Kidney (tissue), 14 donors: Measurements from ENCODE around the gene PLEKHA6. TPM values are rescaled to one million over a fixed set of nuclear protein-coding genes. Genes with fewer than 3 reads are reported as not detected.

Experiments
- DNase-seq, 5 donors: peaks; one replicate each; pipeline ENCODE4 v3.0.0-alpha.2; 2013 to 2020
- FAIRE-seq: peaks from 2 replicates; lab custom pipeline; 2012; peaks lifted over from hg19 to GRCh38; lab: Jason Lieb, UNC
- H3K27ac ChIP-seq, 2 donors: one replicate each; pipeline ENCODE4 v1.7.0; 2013; ENCODE audit warnings: low read depth in 2 of 2, low read length in 2 of 2, inconsistent platforms in 1 of 2
- H3K27me3 ChIP-seq: one replicate; pipeline ENCODE4 v1.7.1; 2013; ENCODE audit warnings: low read length, inconsistent platforms; ENCODE audit not compliant: control insufficient read depth, insufficient read depth
- H3K36me3 ChIP-seq, 3 donors: one replicate each; pipeline versions ENCODE4 v1.7.0 to v1.7.1; 2013; ENCODE audit warnings: low read length in 3 of 3, control low read depth in 1 of 3, inconsistent platforms in 1 of 3; ENCODE audit not compliant: insufficient read depth in 3 of 3, control insufficient read depth in 2 of 3
- H3K4me1 ChIP-seq, 3 donors: one replicate each; pipeline versions ENCODE4 v1.7.0 to v1.7.1; 2013; ENCODE audit warnings: low read length in 3 of 3, inconsistent platforms in 1 of 3, low read depth in 1 of 3; ENCODE audit not compliant: control insufficient read depth in 2 of 3, insufficient read depth in 2 of 3
- H3K4me3 ChIP-seq, 3 donors: one replicate each; pipeline versions ENCODE4 v1.7.0 to v1.8.1; 2013; ENCODE audit warnings: low read length in 3 of 3, control low read depth in 1 of 3, inconsistent platforms in 1 of 3
- H3K9ac ChIP-seq, 3 donors: one replicate each; pipeline versions ENCODE4 v1.7.0 to v1.7.1; 2013; ENCODE audit warnings: low read length in 3 of 3, control low read depth in 1 of 3, inconsistent platforms in 1 of 3
- H3K9me3 ChIP-seq, 3 donors: one replicate each; pipeline versions ENCODE4 v1.7.0 to v1.7.1; 2013; ENCODE audit warnings: low read length in 3 of 3, control low read depth in 1 of 3, inconsistent platforms in 1 of 3; ENCODE audit not compliant: control insufficient read depth in 2 of 3, insufficient read depth in 1 of 3
- intact Hi-C: fragments of 100-400 bp; cut with DNase I; formaldehyde crosslinking; loops from one replicate; pipeline ENCODE4 v1.11.1; 2022
- polyA plus RNA-seq: library from polyadenylated mRNA; stranded (reverse); fragments of 350-450 nt; fragmentation: Illumina TruSeq; extraction: RNeasy Lipid Tissue Mini Kit (QIAGEN cat#74804); gene quantifications from one replicate; pipeline ENCODE4 v1.2.3, GENCODE V29; 2014; ENCODE audit warnings: low read depth, low replicate concordance; ENCODE audit not compliant: insufficient read depth
- total RNA-seq: library from RNA; stranded (reverse); fragmentation: NEBNext Ultra II Directional; extraction: Animal tissue kit (Norgen Biotek cat#: 25700); gene quantifications from one replicate; pipeline ENCODE4 v1.2.1, GENCODE V29; 2021
- TF ChIP-seq, protein P1 (sequence below): IDR thresholded peaks from 3 replicates; pipeline ENCODE4 v1.5.1; 2012; ENCODE audit warnings: mild to moderate bottlenecking, moderate library complexity, borderline replicate concordance; ENCODE audit not compliant: insufficient read depth; ENCODE audit errors: extremely low read depth
- donor health status: control.
- donor health status: control.
- donor health status: control.
- donor health status: control.
- donor health status: control.
- donor health status: DM: yes; HTN: yes; CAD: no.
- donor health status: Normal renal cell carcinoma (clear cell type).

The PLEKHA6 gene
- total and polyA plus RNA-seq, 2 donors from 2014 or later, result 17.5 to 65.1 TPM

DNA sequence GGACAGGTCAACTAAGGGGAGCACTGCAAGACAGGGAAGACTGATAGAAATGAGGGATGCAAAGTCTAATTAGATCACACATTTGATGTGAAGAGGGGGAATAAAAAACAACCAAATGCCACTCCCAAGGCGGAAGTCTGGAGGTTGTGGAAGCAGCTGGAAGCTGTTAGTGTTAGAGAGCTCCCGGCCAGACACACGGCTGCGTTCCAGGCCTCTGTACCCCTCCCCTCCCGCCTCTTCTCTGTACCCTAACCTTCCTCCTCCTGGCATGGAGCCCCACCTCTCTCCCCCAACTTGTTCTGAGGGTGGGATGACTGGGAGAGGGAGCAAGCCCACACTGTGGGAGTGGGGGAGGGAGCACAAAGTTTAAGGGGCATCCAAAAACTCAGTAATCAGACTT, 67.0 kb downstream of the PLEKHA6 start:
- Histone ChIP-seq H3K9ac (no peak overlapping the region), H3K4me3 (no peak overlapping the region), H3K4me1 (peaks cover 4 to 28% (median 22%) of the 10 kb centered on the region in 3 donors), H3K9me3 (no peaks in the 10 kb centered on the region), H3K36me3 (no peaks in the 10 kb centered on the region), H3K27ac (no peak overlapping the region), H3K27me3 (no peaks in the 10 kb centered on the region)
- no peak for FAIRE-seq
- intact Hi-C loops, result no loop called here
- TF ChIP-seq, protein P1, sequence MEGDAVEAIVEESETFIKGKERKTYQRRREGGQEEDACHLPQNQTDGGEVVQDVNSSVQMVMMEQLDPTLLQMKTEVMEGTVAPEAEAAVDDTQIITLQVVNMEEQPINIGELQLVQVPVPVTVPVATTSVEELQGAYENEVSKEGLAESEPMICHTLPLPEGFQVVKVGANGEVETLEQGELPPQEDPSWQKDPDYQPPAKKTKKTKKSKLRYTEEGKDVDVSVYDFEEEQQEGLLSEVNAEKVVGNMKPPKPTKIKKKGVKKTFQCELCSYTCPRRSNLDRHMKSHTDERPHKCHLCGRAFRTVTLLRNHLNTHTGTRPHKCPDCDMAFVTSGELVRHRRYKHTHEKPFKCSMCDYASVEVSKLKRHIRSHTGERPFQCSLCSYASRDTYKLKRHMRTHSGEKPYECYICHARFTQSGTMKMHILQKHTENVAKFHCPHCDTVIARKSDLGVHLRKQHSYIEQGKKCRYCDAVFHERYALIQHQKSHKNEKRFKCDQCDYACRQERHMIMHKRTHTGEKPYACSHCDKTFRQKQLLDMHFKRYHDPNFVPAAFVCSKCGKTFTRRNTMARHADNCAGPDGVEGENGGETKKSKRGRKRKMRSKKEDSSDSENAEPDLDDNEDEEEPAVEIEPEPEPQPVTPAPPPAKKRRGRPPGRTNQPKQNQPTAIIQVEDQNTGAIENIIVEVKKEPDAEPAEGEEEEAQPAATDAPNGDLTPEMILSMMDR, result no peak
- no peak for DNase-seq

DNA sequence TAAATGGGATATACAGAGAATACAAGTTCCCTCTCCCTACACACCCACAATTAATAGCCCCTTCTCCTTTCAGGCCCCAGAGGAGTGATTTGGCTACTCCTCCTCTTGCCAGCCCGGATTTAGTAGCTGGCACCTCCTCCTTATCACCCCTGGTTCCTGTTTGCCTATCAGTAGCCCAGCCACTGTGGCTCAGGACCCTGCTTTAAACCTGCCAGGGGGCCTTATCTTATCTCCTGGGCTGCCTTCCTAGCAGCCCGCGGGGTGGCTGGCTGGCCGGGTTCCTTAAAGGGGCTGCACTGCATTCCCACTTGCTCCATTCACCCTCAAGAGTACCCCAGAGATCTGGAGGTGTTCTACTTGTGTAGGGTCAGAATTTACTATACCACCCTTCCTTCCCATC, 70.4 kb downstream of the PLEKHA6 start:
- TF ChIP-seq, protein P1, result no peak
- no peak overlapping the region for H3K27ac ChIP-seq
- H3K36me3 ChIP-seq, result no peaks in the 10 kb centered on the region
- DNase-seq, result no peak
- H3K27me3 ChIP-seq, result no peaks in the 10 kb centered on the region
- H3K4me1 ChIP-seq, result peaks cover 14 to 38% (median 22%) of the 10 kb centered on the region in 3 donors
- no peak overlapping the region for H3K9ac ChIP-seq
- FAIRE-seq, result no peak
- H3K4me3 ChIP-seq, result no peak overlapping the region
- intact Hi-C loops, result no loop called here
- H3K9me3 ChIP-seq, result no peaks in the 10 kb centered on the region

DNA sequence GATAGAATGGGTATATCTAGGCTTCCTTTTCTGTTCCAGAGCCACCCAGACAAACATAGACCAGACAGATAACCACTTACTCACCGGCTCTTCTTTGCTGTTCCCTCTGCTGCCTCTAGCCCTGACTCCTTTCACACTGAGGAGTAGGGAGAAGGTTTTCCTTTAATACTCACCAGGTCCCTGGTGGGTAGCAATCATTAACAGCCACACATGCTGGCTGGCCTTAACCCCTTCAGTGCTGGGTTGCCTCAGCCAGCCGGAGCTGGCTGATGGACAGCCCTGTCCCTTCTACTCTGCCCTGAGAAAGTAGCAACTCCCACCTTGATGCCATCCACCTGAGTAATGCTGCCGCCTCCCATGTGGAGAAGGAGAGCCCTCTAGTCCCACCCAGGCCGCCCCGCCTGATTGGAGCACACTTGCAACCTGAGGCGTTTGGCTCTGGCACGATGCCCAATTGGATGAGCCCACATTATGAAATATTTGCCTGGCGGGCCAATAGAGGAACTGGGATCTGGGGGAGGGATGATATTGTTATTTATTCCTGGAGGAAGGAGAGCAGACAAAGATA, 71.6 kb downstream of the PLEKHA6 start:
- Histone ChIP-seq H3K36me3 (no peaks in the 10 kb centered on the region), H3K27me3 (no peaks in the 10 kb centered on the region), H3K27ac (peak overlapping the region; percentile 69 to 72), H3K9ac (peak overlapping the region in 2 of 3 donors; percentile 47 to 80), H3K4me1 (peaks cover 17 to 49% (median 29%) of the 10 kb centered on the region in 3 donors), H3K4me3 (peak overlapping the region; percentile 46 to 73 (median 58)), H3K9me3 (no peaks in the 10 kb centered on the region)
- FAIRE-seq (no peak), DNase-seq (peak; percentile 86 to 96 (median 93))
- intact Hi-C loops, result no loop called here
- TF ChIP-seq, protein P1, result no peak
